ENCODE data around the gene ZNF223.

The ZNF223 gene

DNA sequence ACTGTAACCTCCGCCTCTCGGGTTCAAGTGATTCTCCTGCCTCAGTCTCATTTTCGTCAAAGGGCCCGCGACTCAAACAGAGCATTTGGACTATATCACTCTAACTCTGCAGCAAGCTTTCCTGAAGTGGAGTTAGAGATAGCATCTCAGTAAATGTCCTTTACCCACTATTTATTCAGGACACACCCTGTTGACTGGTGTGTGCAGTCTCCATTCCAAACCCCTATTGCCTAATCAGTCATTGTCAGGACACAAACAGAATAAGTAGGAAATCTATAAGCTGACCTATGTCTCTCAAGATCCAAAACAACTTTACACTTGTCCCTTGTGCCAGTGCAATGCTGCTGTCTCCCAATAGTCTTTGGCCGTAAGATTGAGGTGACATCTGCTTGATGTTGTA lies 25.2 kb upstream of the ZNF223 start:
- H3K27ac Mint-ChIP-seq = no peak overlapping the region
- peaks cover 69% of the 10 kb centered on the region for H3K36me3 Mint-ChIP-seq (ENCODE audit: low read depth)
- H3K27me3 Mint-ChIP-seq (ENCODE audit: low read depth) = no peaks in the 10 kb centered on the region
- peaks cover 22% of the 10 kb centered on the region for H3K4me1 Mint-ChIP-seq
- TF ChIP-seq, protein P1, sequence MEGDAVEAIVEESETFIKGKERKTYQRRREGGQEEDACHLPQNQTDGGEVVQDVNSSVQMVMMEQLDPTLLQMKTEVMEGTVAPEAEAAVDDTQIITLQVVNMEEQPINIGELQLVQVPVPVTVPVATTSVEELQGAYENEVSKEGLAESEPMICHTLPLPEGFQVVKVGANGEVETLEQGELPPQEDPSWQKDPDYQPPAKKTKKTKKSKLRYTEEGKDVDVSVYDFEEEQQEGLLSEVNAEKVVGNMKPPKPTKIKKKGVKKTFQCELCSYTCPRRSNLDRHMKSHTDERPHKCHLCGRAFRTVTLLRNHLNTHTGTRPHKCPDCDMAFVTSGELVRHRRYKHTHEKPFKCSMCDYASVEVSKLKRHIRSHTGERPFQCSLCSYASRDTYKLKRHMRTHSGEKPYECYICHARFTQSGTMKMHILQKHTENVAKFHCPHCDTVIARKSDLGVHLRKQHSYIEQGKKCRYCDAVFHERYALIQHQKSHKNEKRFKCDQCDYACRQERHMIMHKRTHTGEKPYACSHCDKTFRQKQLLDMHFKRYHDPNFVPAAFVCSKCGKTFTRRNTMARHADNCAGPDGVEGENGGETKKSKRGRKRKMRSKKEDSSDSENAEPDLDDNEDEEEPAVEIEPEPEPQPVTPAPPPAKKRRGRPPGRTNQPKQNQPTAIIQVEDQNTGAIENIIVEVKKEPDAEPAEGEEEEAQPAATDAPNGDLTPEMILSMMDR (IDR thresholded peaks at IDR 0.05; ENCODE audit: unreplicated experiment in 3 of 3) = no peak
- peaks cover 48% of the 10 kb centered on the region for H3K9me3 Mint-ChIP-seq
- peak overlapping the region; percentile 98 to 99 (median 98) for H3K4me3 Mint-ChIP-seq

- no peak overlapping the region for H3K4me3 Mint-ChIP-seq
- peaks cover 85% of the 10 kb centered on the region for H3K36me3 Mint-ChIP-seq (ENCODE audit: low read depth)
- TF ChIP-seq, protein P1 (IDR thresholded peaks at IDR 0.05; ENCODE audit: unreplicated experiment in 3 of 3) = no peak
- peaks cover 7% of the 10 kb centered on the region for H3K27me3 Mint-ChIP-seq (ENCODE audit: low read depth)
- H3K9me3 Mint-ChIP-seq = peaks cover 85% of the 10 kb centered on the region
- no peak overlapping the region for H3K27ac Mint-ChIP-seq
- peaks cover 7% of the 10 kb centered on the region for H3K4me1 Mint-ChIP-seq
Measured at GRCh38 chr19:44032001-44032610, 19.7 kb upstream of the ZNF223 start.

GRCh38 chr19:44042147-44042546 lies 9.7 kb upstream of the ZNF223 start:
- H3K4me3 Mint-ChIP-seq = no peak overlapping the region
- TF ChIP-seq, protein P1 (IDR thresholded peaks at IDR 0.05; ENCODE audit: unreplicated experiment in 3 of 3) = no peak
- no peaks in the 10 kb centered on the region for H3K4me1 Mint-ChIP-seq
- no peaks in the 10 kb centered on the region for H3K36me3 Mint-ChIP-seq (ENCODE audit: low read depth)
- H3K27me3 Mint-ChIP-seq (ENCODE audit: low read depth) = peaks cover 14% of the 10 kb centered on the region
- peaks cover 22% of the 10 kb centered on the region for H3K9me3 Mint-ChIP-seq
- no peak overlapping the region for H3K27ac Mint-ChIP-seq

- TF ChIP-seq, protein P1 (IDR thresholded peaks at IDR 0.05; ENCODE audit: unreplicated experiment in 3 of 3) = no peak
- peak overlapping the region; percentile 96 to 100 (median 99) for H3K4me3 Mint-ChIP-seq
- H3K4me1 Mint-ChIP-seq = peaks cover 29% of the 10 kb centered on the region
- H3K27ac Mint-ChIP-seq = peak overlapping the region; percentile 91 to 96 (median 92)
- H3K27me3 Mint-ChIP-seq (ENCODE audit: low read depth) = peaks cover 26% of the 10 kb centered on the region
- H3K36me3 Mint-ChIP-seq (ENCODE audit: low read depth) = peaks cover 33% of the 10 kb centered on the region
- H3K9me3 Mint-ChIP-seq = peaks cover 5% of the 10 kb centered on the region
Measured at GRCh38 chr19:44050740-44051649, 841 bp upstream of the ZNF223 start.

DNA sequence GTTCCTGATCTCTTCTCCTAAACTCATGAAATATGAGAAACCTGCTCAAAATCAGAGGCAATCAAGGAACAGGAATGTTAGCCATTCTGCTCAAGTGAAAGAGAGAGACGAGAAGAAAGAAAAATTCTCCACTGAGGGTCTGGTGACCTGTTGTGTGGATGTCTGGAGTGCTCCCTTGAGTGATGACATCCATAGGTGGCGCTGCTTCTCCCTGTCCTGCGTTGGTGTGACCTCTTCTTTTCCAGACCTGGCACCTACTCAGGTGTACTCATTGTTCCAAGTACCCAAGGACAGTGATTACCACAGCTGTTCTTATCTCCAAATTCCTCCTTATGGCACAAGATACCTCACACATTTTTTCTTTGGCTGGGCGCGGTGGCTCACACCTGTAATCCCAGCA lies 4.0 kb downstream of the ZNF223 start:
- peaks cover 77% of the 10 kb centered on the region for H3K36me3 Mint-ChIP-seq (ENCODE audit: low read depth)
- H3K4me3 Mint-ChIP-seq = peak overlapping the region in 1 of 3 experiments; percentile 28
- peaks cover 29% of the 10 kb centered on the region for H3K4me1 Mint-ChIP-seq

More for the DNA sequence above, 4.0 kb downstream of the ZNF223 start:
- Mint-ChIP-seq H3K27me3 (ENCODE audit: low read depth) (peaks cover 8% of the 10 kb centered on the region), H3K27ac (no peak overlapping the region), H3K9me3 (peaks cover 5% of the 10 kb centered on the region)
- TF ChIP-seq, protein P1 (IDR thresholded peaks at IDR 0.05; ENCODE audit: unreplicated experiment in 3 of 3) = no peak

Data from nephron (organoid).